H4 (cell line): Measurements from ENCODE around the gene TWIST2. TPM values are rescaled to one million over a fixed set of nuclear protein-coding genes. Genes with fewer than 3 reads are reported as not detected.

Experiments
- DNase-seq: peaks from one replicate; pipeline ENCODE4 v3.0.0-alpha.2; 2015; ENCODE audit warnings: low spot score
- total RNA-seq: library from RNA; depleted of rRNA; stranded (reverse); fragments of >200 nt; shearing (Covaris generic); gene quantifications from 2 replicates; pipeline ENCODE4 v1.2.3, GENCODE V29; 2014

Gene TWIST2
- total RNA-seq, 1 experiment from 2014 or later = 25.6 TPM

- DNase-seq = peak; percentile 1
These were observed 108.0 kb downstream of the TWIST2 start for GRCh38 chr2:238955648-238956531.

- DNase-seq = no peak
These were observed 108.8 kb downstream of the TWIST2 start for GRCh38 chr2:238956676-238957075.
